Adrenal gland (tissue), 19 donors: ENCODE measurements around the gene METTL27. TPM values are rescaled to one million over a fixed set of nuclear protein-coding genes. Genes with fewer than 3 reads are reported as not detected.
A peak's percentile ranks its signal among the peaks of the same experiment; 100 is the strongest.

ENCODE experiments used
- DNase-seq, 7 donors: peaks; one replicate each; pipeline ENCODE4 v3.0.0-alpha.2; 2019 to 2020
- H3K27ac ChIP-seq, 5 donors: fragments of 200-600 bp; sonication (generic) in 4 of 5; 1 replicate in 3 of 5; 2 replicates in 2 of 5; pipeline versions ENCODE4 v1.5.1 to v1.8.0; 2016 to 2020; ENCODE audit warnings: mild to moderate bottlenecking in 1 of 5
- H3K27me3 ChIP-seq: fragments of 200-600 bp; 2 replicates; pipeline ENCODE4 v1.8.0; 2021
- H3K36me3 ChIP-seq, 2 donors: fragments of 200-600 bp; replicated peaks in 1 of 2; 1 replicate in 1 of 2; 2 replicates in 1 of 2; pipeline versions ENCODE4 v1.5.1 to v1.8.0; 2018 to 2022
- H3K4me1 ChIP-seq, 2 donors: fragments of 200-600 bp; replicated peaks in 1 of 2; 1 replicate in 1 of 2; 2 replicates in 1 of 2; pipeline versions ENCODE4 v1.5.1 to v1.8.0; 2018 to 2021
- H3K4me3 ChIP-seq, 4 donors: fragments of 200-600 bp; sonication (generic) in 3 of 4; one replicate each; pipeline ENCODE4 v1.5.1; 2016 to 2018
- H3K9me3 ChIP-seq, 3 donors: fragments of 200-600 bp; sonication (generic) in 1 of 3; replicated peaks in 1 of 3; 1 replicate in 2 of 3; 2 replicates in 1 of 3; pipeline versions ENCODE4 v1.5.1 to v1.8.0; 2016 to 2021
- CTCF ChIP-seq, 6 experiments: fragments of 450-650 bp in 4 of 6; fragments of 200-600 bp in 2 of 6; sonication (generic) in 1 of 6; IDR thresholded peaks; 1 replicate in 5 of 6; 2 replicates in 1 of 6; pipeline versions ENCODE4 v1.5.1 to v1.8.0; 2016 to 2021; ENCODE audit warnings: antibody characterized with exemption in 6 of 6, mild to moderate bottlenecking in 2 of 6, moderate library complexity in 1 of 6
- POLR2A ChIP-seq, 2 donors: fragments of 450-650 bp; IDR thresholded peaks; one replicate each; pipeline ENCODE4 v1.6.1; 2017; ENCODE audit warnings: antibody characterized with exemption in 2 of 2, mild to moderate bottlenecking in 2 of 2, moderate library complexity in 1 of 2
- WGBS, 4 donors: extraction: QIAGEN DNeasy Blood & Tissue Kit in 2 of 4; methylation state at CpG; one replicate each; pipeline versions ENCODE4 v1.1.5 to v1.1.7; 2013 to 2017; 5-methylcytosine and 5-hydroxymethylcytosine counted together
- intact Hi-C, 2 donors: fragments of 100-400 bp; cut with DNase I; formaldehyde crosslinking; loops; one replicate each; pipeline versions ENCODE4 v1.14.1 to v1.15.0; 2022 to 2023
- long read RNA-seq, 10 donors: library from polyadenylated mRNA in 3 of 10; unstranded in 2 of 10; stranded (forward) in 1 of 10; transcript quantifications; one replicate each; pipeline ENCODE4 v2.0.0 and lab custom pipeline, GENCODE V29; 2021 to 2026
- polyA plus RNA-seq, 3 donors: library from polyadenylated mRNA; stranded (reverse); fragments of 200-250 nt in 2 of 3; fragments of 350-450 nt in 1 of 3; fragmentation: Illumina TruSeq in 1 of 3; extraction: RNeasy Lipid Tissue Mini Kit (QIAGEN cat#74804) in 1 of 3; gene quantifications; one replicate each; pipeline ENCODE4 v1.2.3, GENCODE V29; 2013 to 2014
- total RNA-seq, 9 donors: library from RNA; depleted of rRNA in 4 of 9; stranded (reverse); fragments of >200 nt in 4 of 9; fragments of 120-200 nt in 1 of 9; fragmentation: NEBNext Ultra II Directional in 1 of 9; extraction: Animal tissue kit (Norgen Biotek cat#: 25700) in 1 of 9; gene quantifications; one replicate each; pipeline versions ENCODE4 v1.1.0 to v1.2.4, GENCODE V29; 2013 to 2023
- donor health status: healthy with polysubstance abuse.
- donor health status: Bipolar disorder and iron deficiency.
- donor health status: DM: yes; HTN: yes; CAD: no.
- donor health status: DM: no; HTN: no; CAD: no.
- donor health status: DM: no; HTN: no; CAD: no.
- donor health status: DM: yes; HTN: yes; CAD: no.

METTL27 gene
- 1 to 10 TPM in 8 of 9 donors, not detected in 1; 1.3 to 8.3 (median 3.0) TPM for total RNA-seq
- 1 to 10 TPM in 2 of 3 donors, under 1 TPM in 1; 0.40 to 2.2 (median 1.1) TPM for polyA plus RNA-seq
- long read RNA-seq, donor 1, result 0 reads
- long read RNA-seq, donor 2, result 0 reads
- long read RNA-seq, donor 3, result 0 reads
- long read RNA-seq, donor 4, partial matches to known transcripts, result 3 of 5 reads
- long read RNA-seq, donor 4, other reads (novel, unspliced or antisense), result 2 of 5 reads
- long read RNA-seq, donor 5, partial matches to known transcripts, result 0 of 6 reads
- long read RNA-seq, donor 5, other reads (novel, unspliced or antisense), result 3 of 6 reads
- long read RNA-seq, donor 6, partial matches to known transcripts, result 0 of 2 reads
- long read RNA-seq, donor 6, other reads (novel, unspliced or antisense), result 2 of 2 reads
- long read RNA-seq, donor 7, partial matches to known transcripts, result 0 of 1 reads
- long read RNA-seq, donor 7, other reads (novel, unspliced or antisense), result 0 of 1 reads
- long read RNA-seq, donor 8, partial matches to known transcripts, result 0 of 1 reads
- long read RNA-seq, donor 8, other reads (novel, unspliced or antisense), result 0 of 1 reads
- long read RNA-seq, donor 9, result 0 reads
- long read RNA-seq, donor 10, result 0 reads

- DNase-seq, result peak; percentile 91 to 97 (median 95)
- Histone ChIP-seq H3K27ac (peak within 1 kb of the TSS in 1 of 5 donors; percentile 12), H3K4me3 (peak within 1 kb of the TSS in 3 of 4 donors; percentile 40 to 65 (median 60)), H3K36me3 (no peaks in the 10 kb centered on the region), H3K9me3 (no peaks in the 10 kb centered on the region), H3K27me3 (no peaks in the 10 kb centered on the region), H3K4me1 (peaks cover 6 to 13% of the 10 kb centered on the region in 2 donors)
- intact Hi-C loops, result no loop called here
- TF ChIP-seq CTCF (IDR thresholded peaks at IDR 0.05) (no peak), POLR2A (IDR thresholded peaks at IDR 0.05) (peak in 1 of 2 donors; percentile 68)
- 3 to 5% (median 4%) methylated on average over 16 to 43 of the region's 45 CpGs for WGBS, 4 donors
Measured at GRCh38 chr7:73842067-73842976, at the start of gene METTL27. METTL27 (minus strand) TSS chr7:73842516; CDS start chr7:73842140, 376 bp downstream.

GRCh38 chr7:73891178-73891885 is 49.0 kb upstream of the METTL27 start:
- no peaks in the 10 kb centered on the region for H3K27me3 ChIP-seq
- intact Hi-C loops, result no loop called here
- 78 to 85% (median 80%) methylated on average over 12 to 16 of the region's 16 CpGs for WGBS, 4 donors
- H3K4me1 ChIP-seq, result peaks cover 0 to 5% of the 10 kb centered on the region in 2 donors
- H3K36me3 ChIP-seq, result no peaks in the 10 kb centered on the region
- peak overlapping the region in 1 of 5 donors; percentile 34 for H3K27ac ChIP-seq
- H3K4me3 ChIP-seq, result no peak overlapping the region
- no peak for DNase-seq
- H3K9me3 ChIP-seq, result no peaks in the 10 kb centered on the region
- TF ChIP-seq CTCF (IDR thresholded peaks at IDR 0.05) (no peak), POLR2A (IDR thresholded peaks at IDR 0.05) (no peak)

DNA sequence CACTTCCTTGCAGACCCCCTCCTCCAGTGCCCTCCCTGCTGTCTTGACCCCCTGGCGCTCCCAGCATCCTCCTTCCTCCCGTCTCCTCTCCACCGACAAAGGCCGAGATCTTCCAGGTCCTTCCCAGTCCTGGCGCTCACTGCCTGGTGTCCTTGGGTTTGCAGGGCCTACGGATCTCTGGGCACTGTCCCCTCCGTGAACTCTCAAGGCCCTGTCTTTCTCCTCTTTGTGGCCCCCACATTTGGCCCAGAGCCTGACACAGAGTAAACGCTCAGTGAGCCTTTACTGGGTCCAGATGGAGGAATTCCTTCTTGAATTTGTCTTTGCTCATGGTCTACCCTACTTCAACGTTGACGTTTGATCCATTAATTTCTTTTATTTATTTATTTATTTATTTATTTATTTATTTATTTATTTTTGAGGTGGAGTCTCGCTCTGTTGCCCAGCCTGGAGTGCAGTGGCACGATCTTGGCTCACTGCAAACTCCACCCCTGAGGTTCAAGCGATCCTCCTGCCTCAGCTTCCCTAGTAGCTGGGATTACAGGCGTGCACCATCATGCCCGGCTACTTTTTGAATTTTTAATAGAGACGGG is 48.3 kb upstream of the METTL27 start:
- 79 to 86% (median 80%) methylated on average over 16 of the region's 16 CpGs for WGBS, 4 donors
- H3K4me1 ChIP-seq, result peaks cover 0 to 5% of the 10 kb centered on the region in 2 donors
- no peaks in the 10 kb centered on the region for H3K36me3 ChIP-seq
- no peak for DNase-seq
- H3K27me3 ChIP-seq, result no peaks in the 10 kb centered on the region
- H3K27ac ChIP-seq, result no peak overlapping the region
- TF ChIP-seq CTCF (IDR thresholded peaks at IDR 0.05) (no peak), POLR2A (IDR thresholded peaks at IDR 0.05) (no peak)
- no peak overlapping the region for H3K4me3 ChIP-seq
- intact Hi-C loops, result no loop called here
- no peaks in the 10 kb centered on the region for H3K9me3 ChIP-seq
